Measurements from ENCODE around the gene FMN1. TPM values are rescaled to one million over a fixed set of nuclear protein-coding genes. Genes with fewer than 3 reads are reported as not detected.

FMN1 gene
- total and polyA plus RNA-seq, 2 of the 13 experiments (the other 11 are each of a cell fraction or from before 2014, with no cell fraction given), result 0.20 to 0.60 TPM

DNA sequence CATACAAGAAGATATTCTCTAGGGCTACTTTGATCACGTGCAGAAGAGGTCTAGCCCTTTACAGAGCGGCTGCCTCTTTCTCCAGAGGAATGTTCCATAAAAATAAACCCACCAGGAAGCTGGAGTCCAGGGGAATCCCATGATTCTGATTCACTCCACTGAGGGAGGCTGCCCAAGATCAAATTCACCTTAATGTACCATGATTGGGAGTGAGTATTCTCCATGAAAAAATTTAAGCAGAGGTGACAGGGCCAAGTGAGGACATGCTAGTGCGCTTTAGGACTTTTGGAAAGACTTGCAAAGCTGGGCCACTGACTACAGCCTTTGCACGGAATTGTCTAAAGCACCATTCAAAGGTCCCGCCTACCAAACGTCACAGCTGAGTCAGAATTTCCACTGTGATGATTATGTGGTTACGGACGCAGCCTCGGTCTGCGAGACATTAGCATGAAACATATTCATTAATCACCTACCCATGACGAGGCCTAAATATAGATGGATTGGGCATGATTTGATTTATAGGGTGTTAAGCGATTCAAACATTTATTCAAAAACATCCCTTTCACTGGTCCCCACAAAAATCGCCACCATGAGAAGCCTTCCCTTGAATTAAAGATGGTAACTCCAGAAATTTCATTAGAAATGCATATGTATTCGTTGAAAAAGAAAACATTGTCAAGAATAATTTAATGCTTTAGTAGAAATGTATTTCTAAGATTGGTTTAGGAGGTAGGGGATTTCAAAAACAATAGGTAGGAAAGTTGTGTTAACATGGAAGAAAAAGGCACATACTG, 324.1 kb downstream of the FMN1 start:
- ATAC-seq (no peak), DNase-seq (ENCODE audit: low spot score) (no peak), FAIRE-seq (no peak)
- intact Hi-C loops (cut with micrococcal nuclease; ENCODE audit: unreplicated experiment), result no loop called here
- TF ChIP-seq, protein P1, sequence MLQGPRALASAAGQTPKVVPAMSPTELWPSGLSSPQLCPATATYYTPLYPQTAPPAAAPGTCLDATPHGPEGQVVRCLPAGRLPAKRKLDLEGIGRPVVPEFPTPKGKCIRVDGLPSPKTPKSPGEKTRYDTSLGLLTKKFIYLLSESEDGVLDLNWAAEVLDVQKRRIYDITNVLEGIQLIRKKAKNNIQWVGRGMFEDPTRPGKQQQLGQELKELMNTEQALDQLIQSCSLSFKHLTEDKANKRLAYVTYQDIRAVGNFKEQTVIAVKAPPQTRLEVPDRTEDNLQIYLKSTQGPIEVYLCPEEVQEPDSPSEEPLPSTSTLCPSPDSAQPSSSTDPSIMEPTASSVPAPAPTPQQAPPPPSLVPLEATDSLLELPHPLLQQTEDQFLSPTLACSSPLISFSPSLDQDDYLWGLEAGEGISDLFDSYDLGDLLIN (CRISPR knock-in tag; IDR thresholded peaks at IDR 0.05; ENCODE audit: borderline replicate concordance), result no peak
- TF ChIP-seq, protein P2, sequence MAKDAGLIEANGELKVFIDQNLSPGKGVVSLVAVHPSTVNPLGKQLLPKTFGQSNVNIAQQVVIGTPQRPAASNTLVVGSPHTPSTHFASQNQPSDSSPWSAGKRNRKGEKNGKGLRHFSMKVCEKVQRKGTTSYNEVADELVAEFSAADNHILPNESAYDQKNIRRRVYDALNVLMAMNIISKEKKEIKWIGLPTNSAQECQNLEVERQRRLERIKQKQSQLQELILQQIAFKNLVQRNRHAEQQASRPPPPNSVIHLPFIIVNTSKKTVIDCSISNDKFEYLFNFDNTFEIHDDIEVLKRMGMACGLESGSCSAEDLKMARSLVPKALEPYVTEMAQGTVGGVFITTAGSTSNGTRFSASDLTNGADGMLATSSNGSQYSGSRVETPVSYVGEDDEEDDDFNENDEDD (CRISPR knock-in tag; IDR thresholded peaks at IDR 0.05; ENCODE audit: borderline replicate concordance), result no peak
- TF ChIP-seq FOXK2 (IDR thresholded peaks at IDR 0.05), result no peak
- TF ChIP-seq TCF7L2 (IDR thresholded peaks at IDR 0.05; ENCODE audit: low read depth, low read length), result no peak
- no peak for TF ChIP-seq THAP11 (CRISPR knock-in tag; IDR thresholded peaks at IDR 0.05)
- no peak for TF ChIP-seq ZNF772 (CRISPR knock-in tag; IDR thresholded peaks at IDR 0.05)
- no peak for TF ChIP-seq ZSCAN31 (CRISPR knock-in tag; IDR thresholded peaks at IDR 0.05; ENCODE audit: low read depth)
- no peak for TF ChIP-seq HOXA7 (CRISPR knock-in tag; IDR thresholded peaks at IDR 0.05)
- no peak for TF ChIP-seq FIP1L1 (IDR thresholded peaks at IDR 0.05; ENCODE audit: borderline replicate concordance, insufficient read depth, low read depth, low read length)
- TF ChIP-seq ZNF451 (CRISPR knock-in tag; IDR thresholded peaks at IDR 0.05), result no peak
- TF ChIP-seq, protein P3, sequence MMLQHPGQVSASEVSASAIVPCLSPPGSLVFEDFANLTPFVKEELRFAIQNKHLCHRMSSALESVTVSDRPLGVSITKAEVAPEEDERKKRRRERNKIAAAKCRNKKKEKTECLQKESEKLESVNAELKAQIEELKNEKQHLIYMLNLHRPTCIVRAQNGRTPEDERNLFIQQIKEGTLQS (CRISPR knock-in tag; IDR thresholded peaks at IDR 0.05), result no peak
- TF ChIP-seq ZNF296 (CRISPR knock-in tag; conservative IDR thresholded peaks at IDR 0.05), result no peak
- TF ChIP-seq ZBTB38 (CRISPR knock-in tag; IDR thresholded peaks at IDR 0.05), result no peak
- Histone ChIP-seq H2AFZ (ENCODE audit: low read length) (no peak overlapping the region), H3K9ac (ENCODE audit: insufficient read depth, low read depth, low read length) (no peak overlapping the region), H3K79me2 (ENCODE audit: insufficient read depth, low read length) (no peaks in the 10 kb centered on the region), H3K27ac (ENCODE audit: extremely low read length, insufficient read depth, low read length) (no peak overlapping the region), H3K4me1 (ENCODE audit: insufficient read depth, low read length) (peaks cover 19% of the 10 kb centered on the region), H3K4me3 (replicated peaks in 1 of 3; ENCODE audit: insufficient read depth in 1 of 3, low read depth in 2 of 3, low read length in 3 of 3) (no peak overlapping the region), H3K36me3 (replicated peaks in 1 of 2; ENCODE audit: control insufficient read depth in 1 of 2, insufficient read depth in 2 of 2, low read length in 2 of 2) (no peaks in the 10 kb centered on the region), H3K4me2 (ENCODE audit: low read depth, low read length) (no peak overlapping the region), H3K9me3 (ENCODE audit: low read length) (no peaks in the 10 kb centered on the region), H3K27me3 (ENCODE audit: control insufficient read depth in 1 of 2, insufficient read depth in 2 of 2, low read length in 2 of 2) (no peaks in the 10 kb centered on the region), H4K20me1 (ENCODE audit: insufficient read depth, low read length) (no peaks in the 10 kb centered on the region)
- WGBS (ENCODE audit: low lambda C conversion rate), result 69% methylated on average over 10 of the region's 14 CpGs
- CTCF ChIA-PET (ENCODE audit: low intra/inter-chr PET ratio, low total read pairs), result no interaction called here
- BruUV-seq (replicated peaks), result no TSS peak
- POLR2A ChIA-PET, result no interaction called here
- in situ Hi-C loops (cut with HindIII; ENCODE audit: extremely low pct_ligation_motif_present, low pct_unique_long_range_greater_than_20kb), result no loop called here

Measured in HepG2 (cell line).